Transverse colon (tissue), 3 donors: ENCODE results near the gene CREB5.

ENCODE experiments used
- CTCF ChIP-seq, 5 experiments: fragments of 200-600 bp in 3 of 5; fragments of 450-650 bp in 2 of 5; sonication (generic) in 3 of 5; IDR thresholded peaks; 1 replicate in 2 of 5; 2 replicates in 3 of 5; pipeline ENCODE4 v1.5.1; 2016 to 2017; ENCODE audit warnings: antibody characterized with exemption in 5 of 5, inconsistent platforms in 3 of 5, mild to moderate bottlenecking in 2 of 5, moderate library complexity in 1 of 5
- POLR2A ChIP-seq: fragments of 450-650 bp; IDR thresholded peaks from one replicate; pipeline ENCODE4 v1.6.1; 2016; ENCODE audit warnings: antibody characterized with exemption, mild to moderate bottlenecking, moderate library complexity

- TF ChIP-seq CTCF (IDR thresholded peaks at IDR 0.05) (no peak), POLR2A (no peak)
Observed at GRCh38 chr7:28830846-28831245, 418.5 kb downstream of the CREB5 start.
